ENCODE data around the gene GIT2.
"Not testable (repeated sequence)": the region's sequence is repeated elsewhere in the genome, so short reads cannot be mapped to it uniquely, and the experiment has no call there.

Gene GIT2

GRCh38 chr12:110005319-110005973 is 9.3 kb upstream of the GIT2 start:
- no peak for DNase-seq (ENCODE audit: low read depth in 3 of 3)

DNA sequence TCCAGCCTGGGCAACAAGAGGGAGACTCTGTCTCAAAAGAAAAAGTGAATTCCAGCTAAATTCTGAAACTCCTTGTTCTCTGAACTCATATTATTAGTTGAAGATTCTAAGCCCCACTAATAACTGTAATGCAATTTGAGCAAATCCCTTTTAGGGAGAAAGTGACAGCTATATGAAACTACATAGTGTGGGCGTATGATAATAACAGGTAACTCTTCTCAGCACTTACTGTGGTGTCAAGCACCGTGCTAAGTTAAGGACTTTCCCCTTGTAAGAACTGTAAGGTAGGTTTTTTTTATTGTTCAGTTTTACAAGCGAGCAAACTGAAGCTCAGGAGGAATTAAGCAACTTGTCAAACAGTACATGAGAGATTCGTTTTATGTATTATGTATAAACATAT is 8.4 kb upstream of the GIT2 start:
- DNase-seq (ENCODE audit: low read depth in 3 of 3), result no peak

DNA sequence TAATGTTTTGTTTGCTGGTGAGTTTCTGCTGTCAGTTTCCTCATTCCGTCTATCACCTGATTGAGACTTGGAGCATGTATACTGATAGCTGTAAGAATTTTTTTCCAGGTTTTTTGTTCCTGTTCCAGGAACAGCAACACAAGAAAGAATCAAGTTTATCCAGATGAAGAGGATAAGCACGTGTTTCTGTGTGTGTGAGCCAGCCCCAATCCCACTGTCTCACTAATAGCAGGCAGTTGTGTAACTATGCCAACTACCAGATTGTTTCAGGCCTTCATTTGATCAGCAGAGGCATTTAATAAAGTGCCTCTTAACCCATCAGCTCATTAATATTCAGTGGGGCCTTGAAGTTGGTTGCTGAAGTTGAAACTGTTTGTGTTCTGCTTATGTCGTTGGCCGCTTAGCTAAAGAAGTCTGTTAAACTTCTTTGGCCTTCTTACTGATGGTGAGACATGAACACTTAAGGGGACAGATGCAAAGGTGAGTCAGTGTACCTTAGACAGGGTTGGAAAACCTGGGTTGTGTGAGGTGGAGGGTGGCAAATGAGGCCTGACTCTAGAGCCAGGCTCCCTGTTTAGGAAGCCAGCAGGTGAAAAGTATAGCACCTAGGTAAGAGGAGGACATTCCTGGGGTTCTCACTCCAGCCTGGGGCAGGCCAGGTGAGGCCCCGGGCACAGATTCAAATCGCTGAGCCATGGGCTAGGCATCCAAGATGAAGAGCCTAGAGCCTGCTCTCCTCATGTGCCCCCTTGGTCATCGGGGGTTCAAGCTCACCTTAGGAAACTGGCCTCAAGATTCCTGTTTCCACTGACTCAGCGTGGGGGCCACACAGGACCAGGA is 6.7 kb upstream of the GIT2 start:
- no peak for DNase-seq (ENCODE audit: low read depth in 3 of 3)

GRCh38 chr12:110001596-110001995 is 5.4 kb upstream of the GIT2 start:
- DNase-seq (ENCODE audit: low read depth in 3 of 3), result no peak

DNA sequence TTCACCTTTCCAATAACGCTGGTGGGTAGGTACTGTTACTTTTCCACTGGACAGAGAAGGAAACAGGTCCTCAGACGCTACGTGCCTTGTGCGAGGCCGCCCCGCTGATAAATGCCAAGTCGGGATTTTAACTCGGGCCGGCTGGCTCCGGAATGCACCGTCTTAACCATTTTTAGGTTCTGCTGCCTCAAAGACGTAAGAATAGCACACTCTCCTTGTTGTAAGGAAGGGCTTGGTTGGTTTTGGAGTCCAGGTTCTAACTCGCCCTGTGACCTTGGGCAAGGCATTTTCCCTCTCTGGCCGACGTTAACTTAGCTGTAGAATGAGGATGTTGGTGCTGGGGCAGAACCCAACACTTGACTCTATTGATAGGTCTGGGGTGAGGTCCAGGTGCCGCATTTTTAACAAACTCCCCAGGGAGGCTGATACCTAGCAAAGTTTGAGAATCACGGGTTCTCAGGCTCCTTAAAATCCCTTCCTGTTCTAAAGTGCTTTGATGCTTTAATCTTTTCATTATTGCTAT is 3.9 kb upstream of the GIT2 start:
- no peak for DNase-seq (ENCODE audit: low read depth in 3 of 3)

GRCh38 chr12:109999649-109999971 is 3.4 kb upstream of the GIT2 start:
- no peak for DNase-seq (ENCODE audit: low read depth in 3 of 3)

- peak; percentile 73 to 83 (median 78) for DNase-seq (ENCODE audit: low read depth in 3 of 3)
Measured at GRCh38 chr12:109998904-109999648, 2.9 kb upstream of the GIT2 start, which contains the start of gene ANKRD13A. ANKRD13A (plus strand) TSS chr12:109999430; CDS start chr12:109999689, 259 bp downstream.

GRCh38 chr12:109998241-109998903 is 2.2 kb upstream of the GIT2 start:
- no peak for DNase-seq (ENCODE audit: low read depth in 3 of 3)

DNA sequence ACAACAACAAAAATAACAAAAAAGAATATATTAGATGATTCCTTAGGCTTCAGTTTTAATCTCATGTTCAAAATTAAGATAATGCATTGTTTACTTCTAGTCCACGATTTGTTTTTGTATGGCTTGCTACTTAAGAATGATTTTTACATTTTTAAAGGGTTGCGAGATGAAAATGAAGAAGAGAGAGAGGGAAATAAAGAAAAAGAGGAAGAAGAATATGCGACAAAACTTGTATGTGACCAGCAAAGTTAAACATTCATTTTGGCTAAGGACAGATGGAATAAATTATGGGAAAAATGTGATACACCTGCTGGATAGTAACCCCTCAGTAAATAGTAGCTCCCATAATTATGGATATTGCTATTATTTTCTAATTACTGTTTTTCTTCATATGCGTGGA is 1.2 kb upstream of the GIT2 start:
- DNase-seq (ENCODE audit: low read depth in 3 of 3), result no peak

GRCh38 chr12:109996483-109996853 is 300 bp upstream of the GIT2 start:
- no peak for DNase-seq (ENCODE audit: low read depth in 3 of 3)

DNA sequence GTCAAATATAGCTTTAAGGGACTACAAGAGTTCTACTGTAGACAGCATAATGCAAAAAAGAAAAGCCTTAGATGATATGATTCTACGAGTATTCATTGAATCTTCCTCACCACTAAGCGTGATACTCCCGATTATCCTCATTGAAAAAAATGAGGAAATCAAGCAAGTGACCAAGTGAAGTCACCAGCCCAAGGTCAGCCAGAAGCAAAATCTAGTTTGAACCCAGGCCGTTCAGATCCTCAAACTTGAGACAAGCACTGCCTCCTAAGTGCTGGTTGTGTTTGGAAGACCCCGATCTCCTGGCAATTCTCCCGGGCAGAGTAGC is 845 bp downstream of the GIT2 start:
- no peak for DNase-seq (ENCODE audit: low read depth in 3 of 3)

DNA sequence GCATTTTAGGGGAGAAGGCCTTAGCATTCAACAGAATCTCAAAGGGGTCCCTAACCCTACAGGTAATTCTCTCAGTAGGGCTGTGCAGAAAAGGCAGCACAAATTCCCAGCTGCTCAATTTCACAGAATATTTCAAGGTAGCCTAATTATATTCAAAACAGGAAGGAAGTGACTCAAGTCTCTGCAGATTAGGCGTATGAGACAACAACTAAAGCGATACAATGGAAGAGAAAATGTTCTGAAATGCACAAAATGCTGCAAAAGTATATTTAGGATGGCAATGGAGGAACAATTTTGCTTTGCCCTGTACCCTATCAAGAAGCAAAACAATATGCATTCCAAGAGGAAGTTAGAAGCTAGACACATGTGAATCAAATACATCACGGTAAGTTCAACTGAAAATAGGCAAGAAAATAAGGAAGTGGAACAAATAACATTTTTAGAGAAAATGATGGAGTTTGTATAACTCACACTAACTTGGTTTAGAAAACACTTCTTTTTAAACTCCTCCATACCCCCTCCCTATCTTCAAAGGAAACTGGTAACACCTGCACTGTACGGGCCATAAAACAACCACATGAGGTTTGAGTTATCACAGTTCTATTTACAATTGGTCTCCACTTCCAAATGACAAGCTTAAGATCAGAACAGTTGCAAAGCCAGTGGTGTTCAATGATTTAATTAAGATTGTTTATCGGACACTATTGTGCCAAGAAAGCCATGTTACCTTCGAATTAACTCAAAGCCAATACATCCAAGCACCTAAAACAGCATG is 1.6 kb downstream of the GIT2 start:
- no peak for DNase-seq (ENCODE audit: low read depth in 3 of 3)

DNA sequence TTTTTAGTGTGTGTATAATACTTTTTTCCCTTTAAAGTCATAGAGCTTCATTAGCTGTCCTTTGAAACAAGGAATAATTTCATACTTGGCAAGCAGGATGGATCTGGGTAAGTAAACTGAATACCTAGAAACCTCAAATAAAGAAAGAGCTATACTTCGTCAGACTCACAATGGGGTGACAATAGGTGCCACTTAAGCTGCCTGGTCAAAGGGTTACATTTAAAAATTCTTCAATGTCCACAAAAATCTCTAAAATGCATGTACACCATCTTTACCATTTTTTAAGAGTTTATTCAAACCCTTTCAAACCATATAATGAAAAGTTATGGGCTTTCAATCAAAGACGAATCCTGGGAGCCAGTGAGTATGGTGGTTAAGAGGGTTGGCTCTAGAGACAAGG is 3.1 kb downstream of the GIT2 start:
- no peak for DNase-seq (ENCODE audit: low read depth in 3 of 3)

DNA sequence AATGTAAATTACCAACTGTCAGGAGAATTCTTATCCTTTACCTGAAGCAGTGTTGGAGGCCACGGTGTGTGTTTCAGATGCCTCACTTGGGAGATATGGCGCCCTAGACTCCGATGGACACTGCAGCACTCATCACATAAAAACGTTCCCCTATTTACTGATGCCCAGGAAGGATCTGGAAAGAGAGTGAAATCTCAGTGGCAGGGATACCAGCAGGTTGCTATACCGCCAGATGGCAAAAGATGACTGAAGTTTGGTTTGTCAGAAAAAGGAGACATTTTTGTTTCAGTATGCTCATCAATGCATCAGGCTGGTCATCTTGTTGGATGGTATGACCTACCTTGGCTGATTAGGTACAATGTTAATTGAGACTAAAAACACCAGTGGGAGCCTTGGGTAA is 4.6 kb downstream of the GIT2 start:
- no peak for DNase-seq (ENCODE audit: low read depth in 3 of 3)

- no peak for DNase-seq (ENCODE audit: low read depth in 3 of 3)
Measured at GRCh38 chr12:109989380-109989779, 6.8 kb downstream of the GIT2 start.

DNA sequence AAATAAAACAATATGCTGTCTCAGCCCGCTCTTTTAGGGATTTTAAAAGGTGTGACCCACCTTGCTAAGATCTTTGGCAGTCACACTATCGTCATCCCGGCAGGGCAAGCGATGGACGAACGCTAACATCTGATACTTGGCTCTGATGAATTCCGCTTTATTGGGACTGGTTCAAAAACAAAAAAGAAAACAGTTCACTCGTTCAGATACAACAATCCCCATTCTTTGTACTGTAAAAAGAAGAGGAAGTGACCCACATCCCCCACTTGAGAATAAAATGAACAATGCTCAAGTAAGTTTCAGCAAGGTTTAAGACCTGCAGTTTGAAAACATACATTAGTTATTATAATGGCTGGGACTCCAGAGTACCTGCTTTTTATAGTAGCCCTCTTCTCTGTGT is 7.3 kb downstream of the GIT2 start:
- no peak for DNase-seq (ENCODE audit: low read depth in 3 of 3)

DNA sequence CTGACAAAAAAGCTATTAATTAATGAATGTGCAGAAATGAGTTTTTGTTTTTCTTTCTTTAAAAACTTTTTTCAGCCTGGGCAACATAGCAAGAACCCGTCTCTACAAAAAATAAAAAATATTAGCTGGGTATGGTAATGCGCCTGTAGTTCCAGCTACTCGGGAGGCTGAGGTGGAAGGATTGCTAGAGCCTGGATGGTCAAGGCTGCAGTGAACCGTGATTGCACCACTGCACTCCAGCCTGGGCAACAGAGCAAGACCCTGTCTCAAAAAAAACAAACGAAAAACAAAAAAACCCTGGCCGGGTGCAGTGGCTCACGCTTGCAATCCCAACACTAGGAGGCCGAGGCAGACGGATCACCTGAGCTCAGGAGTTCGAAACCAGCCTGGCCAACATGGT is 7.9 kb downstream of the GIT2 start:
- no peak for DNase-seq (ENCODE audit: low read depth in 3 of 3)

DNA sequence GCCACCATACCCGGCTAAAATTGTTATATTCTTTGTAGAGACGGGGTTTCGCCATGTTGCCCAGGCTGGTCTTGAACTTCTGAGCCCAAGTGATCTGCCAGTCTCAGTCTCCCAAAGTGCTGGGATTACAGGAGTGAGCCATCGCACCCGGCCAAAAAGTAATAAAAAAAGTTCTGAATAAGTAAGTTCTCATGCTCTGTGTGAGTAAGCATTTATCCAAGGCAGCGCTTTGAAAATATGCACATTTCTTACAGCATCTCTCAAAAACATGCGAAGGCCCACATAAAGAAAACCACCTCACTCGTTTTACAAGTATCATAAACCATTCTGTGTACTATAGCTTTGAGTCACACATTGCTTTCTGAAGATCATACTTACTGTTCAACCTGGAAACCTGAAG is 8.6 kb downstream of the GIT2 start:
- DNase-seq (ENCODE audit: low read depth in 3 of 3), result no peak

- not testable (repeated sequence) for DNase-seq (ENCODE audit: low read depth in 3 of 3)
Measured at GRCh38 chr12:109986236-109986635, 9.9 kb downstream of the GIT2 start.

DNA sequence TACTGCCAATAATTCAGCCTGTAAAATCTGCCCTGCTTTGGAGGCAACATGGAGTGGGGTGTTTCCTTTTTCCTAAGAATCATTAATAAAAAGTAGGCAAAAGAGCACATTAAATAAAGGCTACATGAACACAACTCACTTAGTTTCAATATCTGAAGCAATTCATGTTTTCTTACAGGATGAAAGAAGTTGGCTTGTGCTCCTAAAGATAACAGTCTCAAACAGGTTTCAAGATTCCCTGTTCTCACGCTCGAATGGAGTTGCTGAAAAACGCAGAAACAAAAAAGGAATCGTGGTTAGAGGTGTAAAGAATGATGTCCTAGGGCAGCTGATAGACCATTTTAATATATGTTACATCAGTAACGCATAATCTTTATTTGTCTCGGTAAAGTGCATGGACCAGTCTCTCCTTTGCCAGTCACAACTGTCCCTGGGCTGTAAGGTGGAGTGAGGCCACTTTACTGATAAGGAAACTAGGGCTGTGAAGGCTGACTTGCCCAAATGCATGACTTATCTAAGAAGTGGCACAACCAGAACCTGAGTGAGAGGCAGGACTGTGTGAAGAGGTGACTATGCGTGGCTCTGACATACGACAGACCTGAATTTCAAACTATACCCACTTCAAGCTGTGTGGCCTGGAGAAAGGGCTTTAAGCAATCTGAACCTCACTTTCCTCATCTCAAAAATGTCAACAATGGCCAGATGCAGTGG is 12.6 kb downstream of the GIT2 start:
- DNase-seq (ENCODE audit: low read depth in 3 of 3), result no peak

- DNase-seq (ENCODE audit: low read depth in 3 of 3), result no peak
Measured at GRCh38 chr12:109982210-109982609, 14.0 kb downstream of the GIT2 start.
